Stimulated activated CD4-positive, alpha-beta T cell treated with anti-CD3 and anti-CD28 coated beads, Interleukin-2, amount 100 ng/mL, for 24 hours (primary cell): Measurements from ENCODE around the gene CEBPZ.
A peak's percentile ranks its signal among the peaks of the same experiment; 100 is the strongest.

Source experiments
- DNase-seq, 2 donors: peaks; one replicate each; pipeline ENCODE4 v3.0.0-alpha.2; 2020

CEBPZ gene

GRCh38 chr2:37171624-37171950, 59.8 kb downstream of the CEBPZ start:
- DNase-seq = no peak

GRCh38 chr2:37168217-37168981, 63.0 kb downstream of the CEBPZ start:
- DNase-seq = peak; percentile 12 to 25

- no peak for DNase-seq
These were observed 63.7 kb downstream of the CEBPZ start for GRCh38 chr2:37167636-37168180.

- DNase-seq = no peak
These were observed 66.6 kb downstream of the CEBPZ start for GRCh38 chr2:37164757-37165156.

- peak; percentile 77 to 82 for DNase-seq
These were observed 74.3 kb downstream of the CEBPZ start, which contains the start of gene EIF2AK2 for GRCh38 chr2:37156857-37157714. Gene EIF2AK2 (minus strand): TSS chr2:37156980. CDS start chr2:37147806, 9,174 bp downstream.

- peak; percentile 38 to 43 for DNase-seq
These were observed 75.1 kb downstream of the CEBPZ start for GRCh38 chr2:37156071-37156856.

GRCh38 chr2:37154785-37155184, 76.6 kb downstream of the CEBPZ start:
- DNase-seq = no peak

- DNase-seq = no peak
These were observed 78.2 kb downstream of the CEBPZ start for GRCh38 chr2:37153224-37153623.
